Upper lobe of left lung (tissue), 4 donors: ENCODE measurements around the gene HIPK1.

Experiments
- CTCF ChIP-seq, 6 experiments: fragments of 450-650 bp in 4 of 6; fragments of 200-600 bp in 2 of 6; sonication (generic) in 2 of 6; IDR thresholded peaks; one replicate each; pipeline ENCODE4 v1.5.1; 2016 to 2019; ENCODE audit warnings: antibody characterized with exemption in 6 of 6
- EP300 ChIP-seq, 4 donors: sonication (generic); formaldehyde crosslinking; IDR thresholded peaks; one replicate each; pipeline ENCODE4 v1.5.1; 2017; ENCODE audit warnings: antibody characterized with exemption in 4 of 4, control low read depth in 2 of 4
- POLR2A ChIP-seq, 4 donors: fragments of 450-650 bp; IDR thresholded peaks; one replicate each; pipeline ENCODE4 v1.5.1; 2016 to 2017; ENCODE audit warnings: antibody characterized with exemption in 4 of 4, mild to moderate bottlenecking in 2 of 4
- POLR2AphosphoS5 ChIP-seq, 2 donors: sonication (generic); formaldehyde crosslinking; IDR thresholded peaks; one replicate each; pipeline ENCODE4 v1.5.1; 2017; ENCODE audit warnings: antibody characterized with exemption in 2 of 2

GRCh38 chr1:113990530-113990929, 61.4 kb downstream of the HIPK1 start:
- TF ChIP-seq EP300 (IDR thresholded peaks at IDR 0.05) (no peak), POLR2AphosphoS5 (IDR thresholded peaks at IDR 0.05) (no peak), CTCF (IDR thresholded peaks at IDR 0.05) (no peak), POLR2A (IDR thresholded peaks at IDR 0.05) (no peak)
